Endometrium (tissue), 2 donors: ENCODE results near the gene TAF13.
"Not testable (repeated sequence)": the region's sequence is repeated elsewhere in the genome, so short reads cannot be mapped to it uniquely, and the experiment has no call there.

Source experiments
- FAIRE-seq: peaks from 2 replicates; lab custom pipeline; 2012; peaks lifted over from hg19 to GRCh38; lab: Jason Lieb, UNC
- donor health status: control.
- donor health status: control.

TAF13 gene

GRCh38 chr1:109091078-109091838 lies 15.5 kb upstream of the TAF13 start:
- FAIRE-seq: no peak

GRCh38 chr1:109090196-109091077 lies 14.6 kb upstream of the TAF13 start, which contains the start of gene TMEM167B:
TSS of gene TMEM167B (plus strand) at chr1:109090764. CDS start at chr1:109090873, 109 bp downstream.
- FAIRE-seq: no peak

- no peak for FAIRE-seq
These were observed 13.6 kb upstream of the TAF13 start for GRCh38 chr1:109089242-109090015.

GRCh38 chr1:109084563-109085517 lies 9.0 kb upstream of the TAF13 start:
- no peak for FAIRE-seq

GRCh38 chr1:109083923-109084322 lies 8.1 kb upstream of the TAF13 start:
- no peak for FAIRE-seq

GRCh38 chr1:109083501-109083900 lies 7.7 kb upstream of the TAF13 start:
- no peak for FAIRE-seq

- no peak for FAIRE-seq
These were observed 4.8 kb upstream of the TAF13 start for GRCh38 chr1:109080441-109081082.

GRCh38 chr1:109079240-109079622 lies 3.4 kb upstream of the TAF13 start:
- no peak for FAIRE-seq

- FAIRE-seq: no peak
These were observed 2.5 kb upstream of the TAF13 start for GRCh38 chr1:109078317-109078716.

- no peak for FAIRE-seq
These were observed 6.5 kb downstream of the TAF13 start for GRCh38 chr1:109069294-109069693.

GRCh38 chr1:109067883-109068282 lies 7.9 kb downstream of the TAF13 start:
- no peak for FAIRE-seq

GRCh38 chr1:109065137-109065536 lies 10.7 kb downstream of the TAF13 start:
- no peak for FAIRE-seq

GRCh38 chr1:109061183-109061582 lies 14.6 kb downstream of the TAF13 start:
- no peak for FAIRE-seq

- FAIRE-seq: no peak
These were observed 15.1 kb downstream of the TAF13 start for GRCh38 chr1:109060707-109061106.

- FAIRE-seq: no peak
These were observed 16.8 kb downstream of the TAF13 start for GRCh38 chr1:109059026-109059425.

- no peak for FAIRE-seq
These were observed 19.7 kb downstream of the TAF13 start for GRCh38 chr1:109056064-109056463.

- not testable (repeated sequence) for FAIRE-seq
These were observed 23.7 kb downstream of the TAF13 start for GRCh38 chr1:109052145-109052544.

GRCh38 chr1:109050228-109050995 lies 25.4 kb downstream of the TAF13 start:
- no peak for FAIRE-seq

- FAIRE-seq: no peak
These were observed 27.5 kb downstream of the TAF13 start for GRCh38 chr1:109048335-109048734.

- FAIRE-seq: no peak
These were observed 28.5 kb downstream of the TAF13 start for GRCh38 chr1:109047339-109047738.
